HepG2 (cell line): ENCODE measurements around the gene TMEM214. TPM values are rescaled to one million over a fixed set of nuclear protein-coding genes. Genes with fewer than 3 reads are reported as not detected.

Experiments used
- BRCA1 ChIP-seq: sonication (generic); formaldehyde crosslinking; IDR thresholded peaks from 2 replicates; pipeline ENCODE4 v1.4.0; 2020; ENCODE audit warnings: missing genetic modification reagents
- FOXO4 ChIP-seq: sonication (generic); formaldehyde crosslinking; conservative IDR thresholded peaks from 2 replicates; pipeline ENCODE4 v1.8.1; 2023; ENCODE audit warnings: missing genetic modification reagents
- IRX3 ChIP-seq: sonication (generic); formaldehyde crosslinking; IDR thresholded peaks from 2 replicates; pipeline ENCODE4 v1.8.1; 2023; ENCODE audit warnings: mild to moderate bottlenecking, low read depth, missing genetic modification reagents, borderline replicate concordance
- NFIB ChIP-seq: sonication (generic); formaldehyde crosslinking; IDR thresholded peaks from 2 replicates; pipeline ENCODE4 v1.9.0; 2021; ENCODE audit warnings: missing genetic modification reagents, mild to moderate bottlenecking, borderline replicate concordance
- PLRG1 ChIP-seq: fragments of 450-650 bp; conservative IDR thresholded peaks from 2 replicates; pipeline ENCODE4 v1.6.1; 2016
- RBM39 ChIP-seq: fragments of 200-400 bp; formaldehyde crosslinking; IDR thresholded peaks from one replicate; pipeline ENCODE4 v1.6.1; 2018; ENCODE audit warnings: antibody characterized with exemption, mild to moderate bottlenecking, low read depth, low read length; ENCODE audit not compliant: poor library complexity, severe bottlenecking
- RFXAP ChIP-seq: sonication (generic); formaldehyde crosslinking; IDR thresholded peaks from 2 replicates; pipeline ENCODE4 v1.4.0; 2020; ENCODE audit warnings: missing genetic modification reagents, borderline replicate concordance
- ZBED4 ChIP-seq: sonication (generic); formaldehyde crosslinking; IDR thresholded peaks from 2 replicates; pipeline ENCODE4 v1.4.0; 2020; ENCODE audit warnings: missing genetic modification reagents, borderline replicate concordance
- ZBTB37 ChIP-seq: sonication (generic); formaldehyde crosslinking; IDR thresholded peaks from 2 replicates; pipeline ENCODE4 v1.4.0; 2020; ENCODE audit warnings: mild to moderate bottlenecking, missing genetic modification reagents
- ZNF430 ChIP-seq: sonication (generic); formaldehyde crosslinking; IDR thresholded peaks from 2 replicates; pipeline ENCODE4 v1.9.0; 2021; ENCODE audit warnings: mild to moderate bottlenecking, missing genetic modification reagents
- ZNF441 ChIP-seq: sonication (generic); formaldehyde crosslinking; IDR thresholded peaks from 2 replicates; pipeline ENCODE4 v1.7.0; 2021; ENCODE audit warnings: missing genetic modification reagents, borderline replicate concordance
- ZNF549 ChIP-seq: sonication (generic); formaldehyde crosslinking; IDR thresholded peaks from 2 replicates; pipeline ENCODE4 v1.5.0; 2020; ENCODE audit warnings: missing genetic modification reagents
- ZNF878 ChIP-seq: sonication (generic); formaldehyde crosslinking; IDR thresholded peaks from 2 replicates; pipeline ENCODE4 v1.8.1; 2023; ENCODE audit warnings: mild to moderate bottlenecking, missing genetic modification reagents, moderate library complexity
- polyA plus RNA-seq, 8 experiments: library from polyadenylated mRNA; depleted of rRNA in 3 of 8; stranded (reverse) in 7 of 8; unstranded in 1 of 8; fragments of >200 nt; fragmentation: Illumina TruSeq in 4 of 8; extraction: Trizol in 4 of 8; gene quantifications; 2 replicates each; pipeline versions ENCODE4 v1.2.1 to v1.2.3, GENCODE V29; 2011 to 2016; ENCODE audit warnings: low read depth in 4 of 8, missing spikeins in 1 of 8, mixed read lengths in 1 of 8; ENCODE audit not compliant: insufficient read depth in 1 of 8
- total RNA-seq, 5 experiments: library from RNA; depleted of rRNA; stranded (reverse); fragments of >200 nt; fragmentation: Illumina TruSeq; extraction: Trizol; gene quantifications; 2 replicates each; pipeline ENCODE4 v1.2.3, GENCODE V29; 2016; ENCODE audit warnings: low read depth in 1 of 5
- TF ChIP-seq, protein P1 (sequence below): sonication (generic); formaldehyde crosslinking; IDR thresholded peaks from 2 replicates; pipeline ENCODE4 v1.9.0; 2021; ENCODE audit warnings: missing genetic modification reagents, mild to moderate bottlenecking, borderline replicate concordance
- TF ChIP-seq, protein P2 (sequence below): IDR thresholded peaks from 2 replicates; pipeline ENCODE4 v1.6.1; 2012; ENCODE audit warnings: low read length, improper control_type of control experiment
- TF ChIP-seq, protein P3 (sequence below): sonication (generic); formaldehyde crosslinking; IDR thresholded peaks from 2 replicates; pipeline ENCODE4 v1.8.1; 2023; ENCODE audit warnings: mild to moderate bottlenecking, missing genetic modification reagents, borderline replicate concordance

TMEM214 gene
- total and polyA plus RNA-seq, 2 of the 13 experiments (the other 11 are each of a cell fraction or from before 2014, with no cell fraction given), result 58.3 to 132 TPM

DNA sequence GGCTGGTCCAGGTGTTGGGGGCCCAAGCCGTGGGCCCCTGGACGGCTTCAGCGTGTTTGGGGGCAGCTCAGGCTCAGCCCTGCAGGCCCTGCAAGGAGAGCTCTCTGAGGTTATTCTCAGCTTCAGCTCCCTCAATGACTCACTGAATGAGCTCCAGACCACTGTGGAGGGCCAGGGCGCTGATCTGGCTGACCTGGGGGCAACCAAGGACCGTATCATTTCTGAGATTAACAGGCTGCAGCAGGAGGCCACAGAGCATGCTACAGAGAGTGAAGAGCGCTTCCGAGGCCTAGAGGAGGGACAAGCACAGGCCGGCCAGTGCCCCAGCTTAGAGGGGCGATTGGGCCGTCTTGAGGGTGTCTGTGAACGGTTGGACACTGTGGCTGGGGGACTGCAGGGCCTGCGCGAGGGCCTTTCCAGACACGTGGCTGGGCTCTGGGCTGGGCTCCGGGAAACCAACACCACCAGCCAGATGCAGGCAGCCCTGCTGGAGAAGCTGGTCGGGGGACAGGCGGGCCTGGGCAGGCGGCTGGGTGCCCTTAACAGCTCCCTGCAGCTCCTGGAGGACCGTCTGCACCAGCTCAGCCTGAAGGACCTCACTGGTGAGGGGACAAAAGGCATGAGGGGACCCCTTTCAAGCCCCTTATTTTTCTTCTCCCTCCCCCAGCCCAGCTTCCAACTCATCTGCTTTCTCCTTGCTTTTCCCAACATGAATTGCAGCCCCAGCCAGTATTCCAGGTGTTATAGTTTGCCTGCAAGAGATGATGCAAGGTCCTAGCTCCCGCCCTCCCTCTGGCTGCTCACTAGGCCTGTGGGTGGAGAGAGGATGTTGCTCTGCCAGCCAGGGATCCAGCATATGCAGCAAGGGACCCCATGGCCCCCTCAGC is 50.9 kb downstream of the TMEM214 start (continued):
- TF ChIP-seq BRCA1 (no peak), ZBED4 (CRISPR knock-in tag) (0 out of 2 replicates have a peak, but pooled peaks have one; percentile 35), PLRG1 (no peak), ZNF878 (CRISPR knock-in tag) (no peak), IRX3 (CRISPR knock-in tag) (no peak), RFXAP (CRISPR knock-in tag) (0 out of 2 replicates have a peak, but pooled peaks have one; percentile 39), ZBTB37 (CRISPR knock-in tag) (no peak), FOXO4 (no peak), RBM39 (no peak), ZNF549 (CRISPR knock-in tag) (no peak), ZNF430 (CRISPR knock-in tag) (no peak), ZNF441 (no peak), NFIB (no peak)
- TF ChIP-seq, protein P1, sequence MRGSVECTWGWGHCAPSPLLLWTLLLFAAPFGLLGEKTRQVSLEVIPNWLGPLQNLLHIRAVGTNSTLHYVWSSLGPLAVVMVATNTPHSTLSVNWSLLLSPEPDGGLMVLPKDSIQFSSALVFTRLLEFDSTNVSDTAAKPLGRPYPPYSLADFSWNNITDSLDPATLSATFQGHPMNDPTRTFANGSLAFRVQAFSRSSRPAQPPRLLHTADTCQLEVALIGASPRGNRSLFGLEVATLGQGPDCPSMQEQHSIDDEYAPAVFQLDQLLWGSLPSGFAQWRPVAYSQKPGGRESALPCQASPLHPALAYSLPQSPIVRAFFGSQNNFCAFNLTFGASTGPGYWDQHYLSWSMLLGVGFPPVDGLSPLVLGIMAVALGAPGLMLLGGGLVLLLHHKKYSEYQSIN, result no peak
- TF ChIP-seq, protein P2, sequence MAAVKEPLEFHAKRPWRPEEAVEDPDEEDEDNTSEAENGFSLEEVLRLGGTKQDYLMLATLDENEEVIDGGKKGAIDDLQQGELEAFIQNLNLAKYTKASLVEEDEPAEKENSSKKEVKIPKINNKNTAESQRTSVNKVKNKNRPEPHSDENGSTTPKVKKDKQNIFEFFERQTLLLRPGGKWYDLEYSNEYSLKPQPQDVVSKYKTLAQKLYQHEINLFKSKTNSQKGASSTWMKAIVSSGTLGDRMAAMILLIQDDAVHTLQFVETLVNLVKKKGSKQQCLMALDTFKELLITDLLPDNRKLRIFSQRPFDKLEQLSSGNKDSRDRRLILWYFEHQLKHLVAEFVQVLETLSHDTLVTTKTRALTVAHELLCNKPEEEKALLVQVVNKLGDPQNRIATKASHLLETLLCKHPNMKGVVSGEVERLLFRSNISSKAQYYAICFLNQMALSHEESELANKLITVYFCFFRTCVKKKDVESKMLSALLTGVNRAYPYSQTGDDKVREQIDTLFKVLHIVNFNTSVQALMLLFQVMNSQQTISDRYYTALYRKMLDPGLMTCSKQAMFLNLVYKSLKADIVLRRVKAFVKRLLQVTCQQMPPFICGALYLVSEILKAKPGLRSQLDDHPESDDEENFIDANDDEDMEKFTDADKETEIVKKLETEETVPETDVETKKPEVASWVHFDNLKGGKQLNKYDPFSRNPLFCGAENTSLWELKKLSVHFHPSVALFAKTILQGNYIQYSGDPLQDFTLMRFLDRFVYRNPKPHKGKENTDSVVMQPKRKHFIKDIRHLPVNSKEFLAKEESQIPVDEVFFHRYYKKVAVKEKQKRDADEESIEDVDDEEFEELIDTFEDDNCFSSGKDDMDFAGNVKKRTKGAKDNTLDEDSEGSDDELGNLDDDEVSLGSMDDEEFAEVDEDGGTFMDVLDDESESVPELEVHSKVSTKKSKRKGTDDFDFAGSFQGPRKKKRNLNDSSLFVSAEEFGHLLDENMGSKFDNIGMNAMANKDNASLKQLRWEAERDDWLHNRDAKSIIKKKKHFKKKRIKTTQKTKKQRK, result no peak
- TF ChIP-seq, protein P3, sequence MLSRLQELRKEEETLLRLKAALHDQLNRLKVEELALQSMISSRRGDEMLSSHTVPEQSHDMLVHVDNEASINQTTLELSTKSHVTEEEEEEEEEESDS, result no peak
